Suprapubic skin (tissue), 3 donors: ENCODE results near the gene NAA80.

Source experiments
- CTCF ChIP-seq, 2 donors: fragments of 200-600 bp in 1 of 2; fragments of 450-650 bp in 1 of 2; sonication (generic) in 1 of 2; IDR thresholded peaks; one replicate each; pipeline ENCODE4 v1.5.1; 2016 to 2019; ENCODE audit warnings: antibody characterized with exemption in 2 of 2, mild to moderate bottlenecking in 1 of 2, moderate library complexity in 1 of 2
- EP300 ChIP-seq: sonication (generic); formaldehyde crosslinking; IDR thresholded peaks from one replicate; pipeline ENCODE4 v1.6.1; 2017; ENCODE audit warnings: antibody characterized with exemption
- POLR2A ChIP-seq, 2 donors: fragments of 450-650 bp; IDR thresholded peaks; one replicate each; pipeline ENCODE4 v1.6.1; 2017; ENCODE audit warnings: antibody characterized with exemption in 2 of 2, mild to moderate bottlenecking in 2 of 2, moderate library complexity in 2 of 2

GRCh38 chr3:50259432-50260026 lies 39.7 kb downstream of the NAA80 start:
- no peak for TF ChIP-seq CTCF (IDR thresholded peaks at IDR 0.05)
- TF ChIP-seq POLR2A (IDR thresholded peaks at IDR 0.05), result peak in 1 of 2 donors; percentile 3
- no peak for TF ChIP-seq EP300
